Measurements from ENCODE around the gene LGALS1.

DNA sequence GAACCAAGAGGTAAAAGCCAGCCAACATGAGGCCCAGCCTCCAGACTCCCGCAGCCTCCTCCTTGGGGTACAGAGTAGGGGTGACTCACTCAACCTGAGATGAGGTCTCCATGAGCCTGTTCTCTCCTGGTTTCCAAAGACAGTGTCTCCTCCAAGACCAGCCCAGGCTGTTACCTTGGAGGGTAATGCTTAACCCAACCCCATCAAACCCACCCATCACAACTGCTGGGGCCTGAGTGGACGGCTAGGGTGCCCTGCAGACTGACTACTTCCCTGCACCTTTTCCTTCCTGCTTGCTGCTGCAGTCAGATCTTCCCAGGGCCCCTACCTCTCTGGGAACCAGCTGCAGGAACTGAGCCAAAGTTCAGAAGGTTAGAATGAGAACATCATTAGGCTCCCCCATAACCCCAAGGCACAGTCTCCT, 5.6 kb downstream of the LGALS1 start:
- TF ChIP-seq POLR2A (IDR thresholded peaks at IDR 0.05): no peak
- TF ChIP-seq, protein P1, sequence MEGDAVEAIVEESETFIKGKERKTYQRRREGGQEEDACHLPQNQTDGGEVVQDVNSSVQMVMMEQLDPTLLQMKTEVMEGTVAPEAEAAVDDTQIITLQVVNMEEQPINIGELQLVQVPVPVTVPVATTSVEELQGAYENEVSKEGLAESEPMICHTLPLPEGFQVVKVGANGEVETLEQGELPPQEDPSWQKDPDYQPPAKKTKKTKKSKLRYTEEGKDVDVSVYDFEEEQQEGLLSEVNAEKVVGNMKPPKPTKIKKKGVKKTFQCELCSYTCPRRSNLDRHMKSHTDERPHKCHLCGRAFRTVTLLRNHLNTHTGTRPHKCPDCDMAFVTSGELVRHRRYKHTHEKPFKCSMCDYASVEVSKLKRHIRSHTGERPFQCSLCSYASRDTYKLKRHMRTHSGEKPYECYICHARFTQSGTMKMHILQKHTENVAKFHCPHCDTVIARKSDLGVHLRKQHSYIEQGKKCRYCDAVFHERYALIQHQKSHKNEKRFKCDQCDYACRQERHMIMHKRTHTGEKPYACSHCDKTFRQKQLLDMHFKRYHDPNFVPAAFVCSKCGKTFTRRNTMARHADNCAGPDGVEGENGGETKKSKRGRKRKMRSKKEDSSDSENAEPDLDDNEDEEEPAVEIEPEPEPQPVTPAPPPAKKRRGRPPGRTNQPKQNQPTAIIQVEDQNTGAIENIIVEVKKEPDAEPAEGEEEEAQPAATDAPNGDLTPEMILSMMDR (IDR thresholded peaks at IDR 0.05): no peak

All from right lobe of liver (tissue), 4 donors.